Left kidney (tissue), 2 donors: ENCODE results near the gene LRRC32. TPM values are rescaled to one million over a fixed set of nuclear protein-coding genes. Genes with fewer than 3 reads are reported as not detected.

Experiments used
- DNase-seq: peaks from one replicate; pipeline ENCODE4 v3.0.0-alpha.2; 2013
- polyA plus RNA-seq: library from polyadenylated mRNA; unstranded; fragments of 120-200 nt; gene quantifications from one replicate; pipeline ENCODE4 v1.2.1, GENCODE V29; 2013; ENCODE audit not compliant: insufficient read length

LRRC32 gene
- polyA plus RNA-seq, 1 donor = 48.8 TPM

DNA sequence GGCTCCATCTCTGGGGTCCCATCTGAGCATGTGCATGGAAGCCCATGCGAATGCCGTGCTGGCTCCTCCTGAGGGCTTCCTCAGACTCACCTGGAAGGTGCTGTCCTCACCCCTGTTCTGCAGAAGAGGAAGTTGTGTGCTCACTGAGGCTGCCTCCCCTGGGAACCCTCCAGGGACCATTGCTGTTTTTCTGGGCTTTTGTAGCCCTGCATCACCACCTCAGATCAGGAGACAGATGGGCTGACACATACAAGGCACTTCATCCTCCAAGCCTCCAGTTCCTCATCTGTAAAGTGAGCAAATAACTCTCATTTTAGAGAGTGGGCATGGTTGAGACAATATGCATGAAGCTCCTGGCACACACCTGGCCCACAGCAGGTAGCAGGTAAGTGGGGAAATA, 12.1 kb upstream of the LRRC32 start:
- DNase-seq = no peak

DNA sequence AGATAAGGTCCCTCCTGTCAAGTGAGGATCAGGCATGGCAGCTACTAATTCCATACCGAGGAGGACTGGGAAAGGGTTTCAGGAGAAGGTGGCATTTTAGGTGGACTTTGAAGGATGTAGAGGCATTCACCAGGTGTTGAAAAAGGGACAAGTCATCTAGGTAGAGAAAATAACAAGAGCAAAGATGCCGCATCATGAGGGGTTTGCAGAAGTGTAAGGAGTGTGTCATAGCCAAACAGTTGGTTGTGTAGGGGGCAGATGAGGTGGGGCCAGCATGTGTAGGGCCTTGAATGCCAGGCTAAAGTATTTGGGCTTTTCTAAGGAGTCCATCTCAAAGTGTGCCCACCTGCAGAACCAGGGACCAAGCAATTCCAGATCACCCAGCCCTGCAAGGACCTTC, 11.6 kb upstream of the LRRC32 start:
- no peak for DNase-seq

- DNase-seq = no peak
Measured at GRCh38 chr11:76680518-76681425, 10.2 kb upstream of the LRRC32 start.

- DNase-seq = no peak
Measured at GRCh38 chr11:76678321-76678720, 7.8 kb upstream of the LRRC32 start.

- no peak for DNase-seq
Measured at GRCh38 chr11:76677458-76677765, 6.9 kb upstream of the LRRC32 start.

DNA sequence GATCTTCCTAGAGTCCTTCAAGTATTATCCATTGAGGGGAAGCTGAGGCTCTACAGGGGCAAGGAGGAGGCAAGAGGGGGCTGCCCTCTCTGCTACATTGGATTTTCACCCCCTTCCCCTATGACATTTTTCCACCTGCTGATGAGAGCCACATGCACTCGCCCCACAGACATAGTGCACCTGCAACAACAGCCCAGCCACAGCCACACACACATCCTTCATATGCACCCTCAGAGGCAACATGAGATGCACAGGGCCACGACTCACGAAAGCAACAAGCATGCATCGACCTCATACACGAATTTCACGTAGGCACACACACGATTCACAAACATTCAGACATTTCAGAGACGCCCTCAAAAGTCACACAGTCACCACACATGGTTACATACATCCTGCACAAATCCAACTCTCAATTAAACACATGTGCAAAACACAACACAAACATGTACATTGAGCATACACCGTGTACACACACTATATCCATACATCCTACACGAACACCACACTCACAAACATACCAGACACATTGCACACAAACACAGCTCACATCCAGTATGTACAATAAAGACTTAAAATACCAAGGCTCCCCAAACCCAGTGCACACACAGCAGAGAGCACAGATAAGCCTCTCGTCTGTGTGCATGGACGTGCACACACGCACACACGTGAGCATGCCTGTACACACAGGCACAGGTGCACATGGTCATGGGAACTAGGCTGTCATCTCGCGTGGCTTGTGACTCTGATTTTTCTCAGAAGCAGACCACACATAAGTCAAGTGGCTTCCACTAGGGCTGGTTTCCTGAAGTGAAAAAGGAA, 6.3 kb upstream of the LRRC32 start:
- DNase-seq = no peak

DNA sequence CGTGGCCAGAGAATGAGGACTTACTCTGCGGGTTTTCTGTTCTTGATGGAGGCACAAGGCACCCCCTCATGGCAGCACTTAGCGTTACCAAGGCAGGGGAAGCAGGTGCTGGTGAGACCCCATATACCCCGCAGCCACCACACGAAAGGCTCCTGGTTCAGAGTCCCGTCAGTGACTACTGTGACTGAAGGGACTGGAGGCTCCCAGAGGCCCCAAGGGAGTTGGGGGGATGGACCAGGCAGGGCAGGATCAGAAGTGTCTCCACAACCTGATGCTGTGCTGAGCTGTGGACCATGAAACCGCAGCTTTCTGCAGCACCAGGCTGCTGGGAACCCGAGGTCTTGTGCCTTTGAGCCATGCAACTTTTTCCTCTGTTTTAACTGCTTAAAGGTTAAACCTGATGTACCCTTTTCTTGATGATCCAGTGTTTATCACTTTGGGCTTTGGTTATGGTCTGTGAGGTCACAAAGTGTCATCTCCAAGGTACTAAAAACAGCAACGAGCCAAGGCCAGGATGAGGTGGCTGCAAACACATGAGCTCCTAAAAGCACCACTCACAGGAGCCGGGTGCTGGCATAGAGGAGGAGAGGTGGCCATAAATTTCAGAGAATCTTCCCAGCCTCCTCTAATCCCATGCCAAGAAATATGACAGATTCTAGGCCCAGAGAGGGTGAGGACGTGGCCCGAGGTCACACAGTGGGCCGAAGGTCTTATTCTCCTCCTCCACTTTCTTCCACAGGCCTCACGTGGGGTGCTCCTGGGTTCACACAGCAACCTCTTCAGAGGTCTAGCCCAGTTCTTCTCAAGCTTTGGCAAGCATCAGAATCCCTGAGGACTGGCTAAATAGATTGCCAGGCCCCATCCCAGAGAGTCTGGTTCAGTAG, 4.2 kb upstream of the LRRC32 start:
- DNase-seq = no peak

DNA sequence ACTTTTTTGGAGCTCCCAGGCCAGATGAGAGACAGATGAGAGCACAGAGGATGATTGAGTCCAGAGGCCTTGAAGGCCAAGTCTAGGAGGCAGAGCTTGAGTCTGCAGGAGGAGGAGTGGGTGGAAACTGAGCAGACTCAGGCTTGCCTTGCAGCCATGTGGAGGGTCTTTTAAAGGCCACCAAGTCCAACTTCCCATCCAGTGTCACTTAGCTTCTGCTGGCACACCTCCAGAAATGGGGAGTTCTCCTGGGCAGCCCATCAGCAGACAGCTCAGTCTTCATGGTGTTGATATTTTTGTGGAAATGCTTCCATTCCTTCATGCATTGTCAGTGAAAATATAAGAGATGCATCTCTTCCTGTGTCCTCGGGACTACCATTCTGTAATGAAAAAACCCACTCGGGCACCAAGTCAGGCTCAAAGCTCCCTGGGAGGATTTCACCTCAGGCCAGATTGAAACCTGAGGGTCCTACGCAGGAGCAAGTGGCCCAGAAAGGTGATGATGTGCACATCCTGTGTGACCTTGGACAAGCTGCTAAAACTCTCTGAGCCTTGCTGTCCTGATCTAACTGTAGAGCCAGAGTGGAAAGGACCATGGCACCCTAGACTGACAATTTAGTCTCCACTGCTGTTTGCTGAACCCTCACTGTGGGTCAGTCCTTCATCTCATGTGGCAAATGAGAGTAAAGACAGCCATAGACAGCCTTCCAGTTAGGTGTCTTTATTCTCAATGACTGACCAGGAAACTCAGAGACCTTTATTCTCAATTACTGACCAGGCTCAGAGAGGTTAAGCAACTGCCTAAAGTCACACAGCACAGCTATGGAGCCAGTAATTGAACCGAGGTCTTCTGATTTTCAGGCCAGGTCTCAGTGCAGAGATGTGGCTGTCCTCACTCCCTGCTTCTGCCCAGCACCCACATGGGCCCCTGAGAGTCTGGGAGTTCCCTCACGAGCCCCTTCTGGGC, 2.9 kb upstream of the LRRC32 start:
- no peak for DNase-seq

DNA sequence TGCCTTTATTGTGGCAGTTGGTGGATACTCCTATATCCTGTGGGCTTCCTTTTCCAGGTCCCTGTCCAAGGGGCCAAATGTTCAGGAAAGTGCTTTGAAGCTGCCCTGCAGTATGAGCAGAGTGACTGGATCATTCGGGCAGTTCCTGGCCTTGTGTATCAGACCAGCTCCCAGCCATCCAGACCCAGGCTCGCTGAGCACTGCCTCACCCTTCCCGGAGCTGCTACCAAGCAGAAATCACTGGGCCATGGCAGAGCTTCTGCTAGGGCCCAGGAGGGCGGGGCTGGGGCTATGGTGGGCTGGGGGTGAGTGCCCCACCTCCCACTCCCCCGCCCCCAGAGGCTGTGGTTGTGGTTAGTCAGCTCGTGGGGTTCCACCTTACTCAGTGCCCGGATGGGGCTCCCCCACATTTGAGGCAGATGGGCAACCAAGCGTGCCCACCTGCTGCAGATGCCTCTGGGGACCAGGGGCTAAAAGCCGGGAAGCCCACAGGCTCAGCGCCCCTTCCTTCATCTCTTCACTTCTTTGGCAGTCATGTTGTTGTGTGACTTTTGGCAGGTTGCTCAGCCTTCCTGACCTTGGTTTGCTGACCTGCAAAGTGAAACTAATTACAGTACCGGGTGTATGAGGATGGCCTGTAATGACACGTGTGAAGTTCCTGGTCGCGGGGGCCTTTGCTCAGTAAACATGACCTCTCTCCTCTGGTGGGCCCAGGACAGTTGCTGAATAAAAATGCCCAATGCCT, 2.1 kb upstream of the LRRC32 start:
- no peak for DNase-seq

DNA sequence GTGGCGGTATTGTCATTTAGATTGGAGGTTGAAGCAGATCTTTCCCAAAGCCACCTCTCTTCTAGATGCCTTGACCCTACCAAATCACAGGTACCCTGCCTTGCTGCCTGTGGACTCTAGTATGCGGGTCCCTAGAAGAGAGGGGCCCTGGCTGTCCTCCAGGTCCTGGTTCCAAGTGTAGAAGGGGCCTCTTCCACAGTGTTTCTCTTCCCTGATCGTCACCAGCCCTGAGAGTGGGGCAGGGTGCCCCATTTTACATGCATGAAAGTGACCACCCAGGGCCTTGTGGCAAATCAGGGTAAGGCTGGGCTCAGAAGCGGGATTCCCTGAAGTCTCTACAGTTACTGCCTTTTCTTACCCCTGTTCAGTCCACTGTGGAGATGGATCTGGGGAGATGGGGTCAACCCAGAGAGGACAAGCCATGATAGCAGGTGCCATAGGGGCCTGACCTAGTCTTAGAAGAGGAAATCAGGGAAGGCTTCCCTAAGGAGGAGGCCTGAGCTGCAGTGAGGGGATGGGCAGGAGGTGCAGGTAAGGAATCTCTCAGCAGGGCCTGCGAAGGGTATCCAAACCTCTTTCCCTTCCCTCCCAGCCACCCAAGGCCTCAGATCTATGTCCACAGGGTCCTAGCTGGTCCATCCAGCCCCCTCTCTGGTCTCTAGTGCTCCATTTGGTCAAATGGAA, 1.2 kb upstream of the LRRC32 start:
- DNase-seq = no peak

- no peak for DNase-seq
Measured at GRCh38 chr11:76671237-76671592, 668 bp upstream of the LRRC32 start.

DNA sequence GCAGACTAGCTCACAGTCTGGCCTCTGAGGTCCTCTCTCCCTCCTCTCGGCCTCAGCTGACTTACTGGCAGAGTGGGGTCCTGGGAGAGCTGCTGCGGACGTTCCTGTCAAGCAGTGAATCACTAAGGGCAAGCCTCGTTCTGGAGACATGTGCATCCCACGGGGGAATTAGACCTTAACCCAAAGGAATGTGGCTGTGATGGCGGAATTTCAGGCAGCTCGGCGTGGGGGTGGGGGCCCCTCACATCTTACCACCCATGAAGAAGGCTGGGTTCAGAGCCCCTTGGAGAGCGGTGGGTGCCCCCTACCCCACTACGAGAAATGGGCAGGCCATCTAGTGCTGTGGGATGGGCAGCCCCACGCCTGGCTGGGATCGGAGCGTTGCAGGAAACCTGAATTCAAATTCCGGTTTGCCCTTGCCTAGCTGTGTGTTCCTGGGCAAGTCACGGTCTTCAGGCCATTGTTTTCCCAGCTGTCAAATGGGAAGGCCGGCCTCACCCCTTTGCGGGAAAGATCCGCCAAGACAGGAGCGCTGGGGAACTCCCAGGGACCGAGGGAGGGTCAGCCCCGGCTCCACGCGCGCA, 554 bp downstream of the LRRC32 start:
- DNase-seq = no peak

DNA sequence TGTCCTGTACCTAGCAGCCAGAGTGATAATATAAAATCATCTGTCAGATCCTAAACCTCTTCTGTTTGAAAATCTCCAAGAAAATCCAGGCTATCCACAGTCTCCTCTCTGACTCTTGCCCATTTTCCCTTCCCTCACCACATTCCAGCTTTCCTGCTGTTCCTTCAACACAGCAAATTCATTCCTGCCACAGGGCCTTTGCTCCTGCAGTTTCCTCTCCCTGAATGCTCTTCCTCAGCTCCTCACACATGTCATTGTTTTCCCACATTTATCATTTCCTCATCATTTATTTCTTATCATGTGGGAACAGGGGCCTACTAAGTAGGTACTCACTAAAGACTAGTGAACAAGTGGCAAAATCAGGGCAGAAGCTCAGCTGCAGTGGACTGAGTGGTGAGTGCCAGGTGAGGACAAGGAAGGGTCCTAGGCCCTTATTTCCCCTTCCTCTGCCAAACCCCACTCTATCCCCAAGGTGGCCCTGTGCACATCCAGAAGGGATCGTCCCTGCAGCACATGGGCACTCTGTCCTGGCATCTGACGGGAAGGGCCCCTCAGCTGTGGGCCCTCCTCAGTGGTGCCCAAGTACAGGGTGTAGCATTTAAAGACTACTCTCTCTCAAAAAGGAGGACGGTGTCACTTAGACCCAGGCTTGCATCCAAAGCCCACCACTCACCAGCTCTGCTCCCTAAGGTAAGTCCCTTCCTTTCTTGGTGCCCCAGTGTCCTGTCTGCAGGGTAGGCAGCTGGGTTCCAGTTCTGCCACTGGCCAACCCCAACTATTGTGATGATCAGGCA, 2.0 kb downstream of the LRRC32 start:
- no peak for DNase-seq

DNA sequence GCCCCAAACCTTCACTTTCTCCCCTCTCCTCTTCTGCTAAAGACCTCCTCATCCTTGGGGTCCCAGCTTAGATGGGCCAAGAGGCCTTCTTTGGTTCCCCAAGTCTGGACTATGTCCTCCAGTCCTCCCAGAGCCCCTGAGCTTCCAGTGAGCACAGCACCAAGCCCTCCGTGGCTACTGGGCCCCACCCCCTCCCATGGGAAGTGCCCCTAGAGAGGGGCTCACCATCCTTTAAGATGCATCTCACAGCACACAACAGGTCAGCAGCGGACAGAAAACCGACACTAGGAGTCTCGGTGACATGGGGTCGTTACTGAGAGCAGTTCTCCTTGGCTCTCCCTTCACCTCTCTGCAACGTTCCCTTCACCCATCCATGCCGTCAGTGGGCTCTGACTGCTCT, 2.7 kb downstream of the LRRC32 start:
- DNase-seq = no peak

DNA sequence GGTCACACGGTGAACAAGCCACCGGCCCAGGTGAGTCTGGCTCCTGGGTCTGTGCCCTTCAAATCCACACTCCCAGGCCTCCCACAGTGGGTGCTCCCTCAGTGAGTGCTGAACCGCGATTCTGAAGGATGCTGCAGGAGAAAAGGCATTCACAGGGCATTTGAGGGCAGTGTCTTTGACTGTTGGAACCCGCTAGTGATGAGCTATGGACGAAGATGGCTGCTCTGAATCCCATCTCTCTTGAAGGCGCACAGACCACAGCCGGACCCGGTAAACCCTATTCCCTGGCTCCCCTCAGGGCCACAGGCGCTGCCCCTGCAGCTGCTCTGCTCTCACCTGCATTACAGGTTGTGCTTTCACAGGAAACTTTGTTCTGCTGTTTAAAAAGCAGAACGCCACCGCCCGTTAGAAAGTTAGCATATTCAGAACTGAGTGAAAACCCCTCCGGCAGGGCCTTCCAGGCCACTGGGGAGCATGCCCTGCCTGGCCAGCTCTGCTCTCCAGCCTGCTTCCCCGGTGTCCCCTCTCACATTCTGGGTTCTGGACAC, 3.2 kb downstream of the LRRC32 start:
- DNase-seq = no peak

GRCh38 chr11:76666830-76667229, 3.7 kb downstream of the LRRC32 start:
- no peak for DNase-seq

- DNase-seq = no peak
Measured at GRCh38 chr11:76666408-76666807, 4.1 kb downstream of the LRRC32 start.

GRCh38 chr11:76665921-76666351, 4.6 kb downstream of the LRRC32 start:
- DNase-seq = no peak
